K562 (cell line): ENCODE measurements around the gene GPR108. TPM values are rescaled to one million over a fixed set of nuclear protein-coding genes. Genes with fewer than 3 reads are reported as not detected.

Experiments
- ATAC-seq: fragments of 200-7000 bp; cut with Tn5 transposase; 3 replicates; pipeline ENCODE4 v1.9.1; 2020; ENCODE audit warnings: moderate library complexity
- BruUV-seq: library from RNA; stranded (reverse); fragments of 400-500 nt; replicated peaks from 2 replicates; lab custom pipeline; 2021; lab: Mats Ljungman, UMichigan
- CTCF ChIA-PET: fragments of 300-600 bp; formaldehyde crosslinking; extraction: SDS; loops from one replicate; lab custom pipeline; 2021; ENCODE audit warnings: low intra/inter-chr PET ratio; lab: Yijun Ruan, JAX
- POLR2A ChIA-PET: fragments of 300-600, 350-650 bp; sonication (Branson Sonifier 250); formaldehyde crosslinking; extraction: SDS; loops from one replicate; lab custom pipeline; 2021; ENCODE audit warnings: antibody characterized with exemption, inconsistent platforms; lab: Yijun Ruan, JAX
- DNase-seq, 4 experiments: peaks; one replicate each; pipeline versions ENCODE4 v3.0.0 to v3.0.0-alpha.2; 2011 to 2018; ENCODE audit warnings: low spot score in 3 of 4, mixed read lengths in 3 of 4; ENCODE audit errors: extremely low read depth in 1 of 4
- FAIRE-seq: peaks from 2 replicates; lab custom pipeline; 2011; peaks lifted over from hg19 to GRCh38; lab: Jason Lieb, UNC
- H2AFZ ChIP-seq: 2 replicates; pipeline ENCODE4 v1.6.0; 2011; ENCODE audit warnings: low read depth, low read length, control low read depth, inconsistent platforms
- H3K27ac ChIP-seq: fragments of 200-600 bp; 3 replicates; pipeline ENCODE4 v1.8.0; 2011; ENCODE audit warnings: low read depth, mild to moderate bottlenecking, control low read depth, inconsistent platforms, low read length, moderate library complexity, mixed read lengths; ENCODE audit errors: extremely low read depth
- H3K27me3 ChIP-seq, 2 experiments: fragments of 300-600 bp in 1 of 2; 2 replicates in 1 of 2; 3 replicates in 1 of 2; pipeline versions ENCODE4 v1.6.0 to v1.8.0; 2011; ENCODE audit warnings: inconsistent platforms in 2 of 2, low read length in 2 of 2, mild to moderate bottlenecking in 1 of 2, mixed read lengths in 1 of 2, moderate library complexity in 1 of 2; ENCODE audit not compliant: control insufficient read depth in 2 of 2, insufficient read depth in 2 of 2
- H3K36me3 ChIP-seq: fragments of 300-600 bp; 3 replicates; pipeline ENCODE4 v1.8.0; 2011; ENCODE audit warnings: mild to moderate bottlenecking, low read length, inconsistent platforms; ENCODE audit not compliant: control insufficient read depth, insufficient read depth
- H3K4me1 ChIP-seq, 2 experiments: fragments of 200-600 bp in 1 of 2; replicated peaks in 1 of 2; 2 replicates in 1 of 2; 3 replicates in 1 of 2; pipeline versions ENCODE4 v1.5.1 to v1.8.0; 2011; ENCODE audit warnings: inconsistent platforms in 2 of 2, low read length in 2 of 2, mild to moderate bottlenecking in 1 of 2, mixed read lengths in 1 of 2, moderate library complexity in 1 of 2; ENCODE audit not compliant: control insufficient read depth in 2 of 2, insufficient read depth in 2 of 2
- H3K4me2 ChIP-seq: 2 replicates; pipeline ENCODE4 v1.6.1; 2011; ENCODE audit warnings: low read length, control low read depth, inconsistent platforms, mixed read lengths; ENCODE audit not compliant: insufficient read depth
- H3K4me3 ChIP-seq: fragments of 200-600 bp; sonication (generic), shearing (Covaris generic); 2 replicates; pipeline ENCODE4 v1.5.1; 2016; ENCODE audit warnings: control low read depth, inconsistent platforms
- H3K79me2 ChIP-seq: fragments of 200-600 bp; 3 replicates; pipeline ENCODE4 v1.8.0; 2011; ENCODE audit warnings: low read length, inconsistent platforms; ENCODE audit not compliant: control insufficient read depth, insufficient read depth
- H3K9ac ChIP-seq, 2 experiments: 2 replicates each; pipeline versions ENCODE4 v1.6.0 to v1.6.1; 2011; ENCODE audit warnings: low read depth in 2 of 2, low read length in 2 of 2, control low read depth in 1 of 2, inconsistent platforms in 1 of 2, mild to moderate bottlenecking in 1 of 2, mixed read lengths in 1 of 2; ENCODE audit not compliant: insufficient read depth in 1 of 2
- H3K9me1 ChIP-seq: one replicate; pipeline ENCODE4 v1.6.0; 2011; ENCODE audit warnings: inconsistent platforms, mild to moderate bottlenecking, low read length, moderate library complexity; ENCODE audit not compliant: control insufficient read depth, insufficient read depth
- H3K9me3 ChIP-seq: replicated peaks from 2 replicates; pipeline ENCODE4 v1.5.1; 2011; ENCODE audit warnings: low read depth, low read length, inconsistent platforms; ENCODE audit not compliant: control insufficient read depth, insufficient read depth
- H4K20me1 ChIP-seq: replicated peaks from 2 replicates; pipeline ENCODE4 v1.6.1; 2011; ENCODE audit warnings: low read length, inconsistent platforms, mixed read lengths; ENCODE audit not compliant: control insufficient read depth, insufficient read depth
- POLR2AphosphoS5 ChIP-seq: IDR thresholded peaks from 2 replicates; pipeline ENCODE4 v1.6.1; 2011; ENCODE audit warnings: mild to moderate bottlenecking, low read depth, low read length, moderate library complexity; ENCODE audit not compliant: control insufficient read depth, insufficient read depth
- POLR2G ChIP-seq: fragments of 200-400 bp; formaldehyde crosslinking; IDR thresholded peaks from 2 replicates; pipeline ENCODE4 v1.6.1; 2017; ENCODE audit warnings: low read depth, mild to moderate bottlenecking, antibody characterized with exemption, low read length, moderate library complexity
- RBFOX2 ChIP-seq: fragments of 200-400 bp; formaldehyde crosslinking; IDR thresholded peaks from 2 replicates; pipeline ENCODE4 v1.6.1; 2017; ENCODE audit warnings: low read depth, mild to moderate bottlenecking, low read length, moderate library complexity
- ZNF75A ChIP-seq: fragments of 450-650 bp; formaldehyde crosslinking; IDR thresholded peaks from 2 replicates; pipeline ENCODE4 v1.4.0; 2020; ENCODE audit warnings: mild to moderate bottlenecking
- WGBS: fragments of 100-300 bp; shearing (Covaris generic); methylation state at CpG from one replicate; pipeline ENCODE4 v1.1.6; 2016; ENCODE audit warnings: low coverage, mixed read lengths; ENCODE audit not compliant: insufficient coverage; ENCODE audit errors: missing lambda C conversion rate; 5-methylcytosine and 5-hydroxymethylcytosine counted together
- in situ Hi-C: fragments of 300-500 bp; cut with MboI; formaldehyde crosslinking; loops from 4 replicates; pipeline ENCODE4 v1.15.0; 2018; ENCODE audit warnings: inconsistent platforms, mixed read lengths
- intact Hi-C: fragments of 100-400 bp; cut with micrococcal nuclease; formaldehyde crosslinking; loops from 2 replicates; pipeline ENCODE4 v1.14.2; 2022
- polyA plus RNA-seq, 8 experiments: library from polyadenylated mRNA; depleted of rRNA in 4 of 8; stranded (reverse) in 5 of 8; unstranded in 3 of 8; fragments of >200 nt; fragmentation: Nextera tagmentation in 2 of 8; fragmentation: Illumina TruSeq in 1 of 8; extraction: Ambion mirVana in 2 of 8; extraction: Trizol in 1 of 8; gene quantifications; 2 replicates each; pipeline versions ENCODE4 v1.2.1 to v1.2.3, GENCODE V29; 2011 to 2014; ENCODE audit warnings: inconsistent platforms in 1 of 8, missing spikeins in 1 of 8
- total RNA-seq, 7 experiments: library from RNA; depleted of rRNA in 6 of 7; stranded (reverse); fragments of >200 nt in 6 of 7; fragmentation: Illumina TruSeq in 2 of 7; extraction: Trizol in 2 of 7; gene quantifications; 2 replicates each; pipeline versions ENCODE4 v1.2.1 to v1.2.3, GENCODE V29; 2011 to 2021; ENCODE audit warnings: low replicate concordance in 1 of 7

Gene GPR108
- total and polyA plus RNA-seq, 9 of the 15 experiments (the other 6 are each of a cell fraction or from before 2014, with no cell fraction given): 2.4 to 33.2 (median 24.4) TPM

- no peak overlapping the region for H3K27ac ChIP-seq
- DNase-seq: no peak
- ATAC-seq: no peak
- WGBS: 82% methylated on average over 21 of the region's 30 CpGs
- intact Hi-C loops: loop anchor here (10.0 kb wide), 1 partner anchor 216 kb away; no protein-coding TSS in a partner anchor
- peaks cover 3% of the 10 kb centered on the region; the same call in 1 of the 3 replicates for H3K36me3 ChIP-seq
- H4K20me1 ChIP-seq: no peaks in the 10 kb centered on the region
- H2AFZ ChIP-seq: no peak overlapping the region
- no peak overlapping the region for H3K4me3 ChIP-seq
- H3K9me3 ChIP-seq: no peaks in the 10 kb centered on the region
- H3K4me2 ChIP-seq: no peak overlapping the region
- peaks cover 31 to 63% of the 10 kb centered on the region in 2 experiments for H3K4me1 ChIP-seq
- FAIRE-seq: no peak
- ChIA-PET CTCF (no interaction called here), POLR2A (interaction anchor here (0.6 to 1.1 kb wide), 3 partner anchors 118 to 508 kb away, joined by 3 to 5 read pairs (median 5); no protein-coding TSS in a partner anchor)
- peaks cover 12% of the 10 kb centered on the region for H3K79me2 ChIP-seq
- in situ Hi-C loops: no loop called here
- no TSS peak for BruUV-seq
- no peaks in the 10 kb centered on the region for H3K27me3 ChIP-seq
- H3K9me1 ChIP-seq: no peaks in the 10 kb centered on the region
- no peak overlapping the region for H3K9ac ChIP-seq
- TF ChIP-seq POLR2AphosphoS5: no peak
- TF ChIP-seq POLR2G: 0 out of 2 replicates have a peak, but pooled peaks have one; percentile 5
- no peak for TF ChIP-seq ZNF75A (CRISPR knock-in tag)
- 0 out of 2 replicates have a peak, but pooled peaks have one; percentile 7 for TF ChIP-seq RBFOX2
Observed at GRCh38 chr19:6730941-6731670, 6.3 kb downstream of the GPR108 start.
